Measurements from ENCODE around the gene CPB2.

CPB2 gene, protein sequence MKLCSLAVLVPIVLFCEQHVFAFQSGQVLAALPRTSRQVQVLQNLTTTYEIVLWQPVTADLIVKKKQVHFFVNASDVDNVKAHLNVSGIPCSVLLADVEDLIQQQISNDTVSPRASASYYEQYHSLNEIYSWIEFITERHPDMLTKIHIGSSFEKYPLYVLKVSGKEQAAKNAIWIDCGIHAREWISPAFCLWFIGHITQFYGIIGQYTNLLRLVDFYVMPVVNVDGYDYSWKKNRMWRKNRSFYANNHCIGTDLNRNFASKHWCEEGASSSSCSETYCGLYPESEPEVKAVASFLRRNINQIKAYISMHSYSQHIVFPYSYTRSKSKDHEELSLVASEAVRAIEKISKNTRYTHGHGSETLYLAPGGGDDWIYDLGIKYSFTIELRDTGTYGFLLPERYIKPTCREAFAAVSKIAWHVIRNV

DNA sequence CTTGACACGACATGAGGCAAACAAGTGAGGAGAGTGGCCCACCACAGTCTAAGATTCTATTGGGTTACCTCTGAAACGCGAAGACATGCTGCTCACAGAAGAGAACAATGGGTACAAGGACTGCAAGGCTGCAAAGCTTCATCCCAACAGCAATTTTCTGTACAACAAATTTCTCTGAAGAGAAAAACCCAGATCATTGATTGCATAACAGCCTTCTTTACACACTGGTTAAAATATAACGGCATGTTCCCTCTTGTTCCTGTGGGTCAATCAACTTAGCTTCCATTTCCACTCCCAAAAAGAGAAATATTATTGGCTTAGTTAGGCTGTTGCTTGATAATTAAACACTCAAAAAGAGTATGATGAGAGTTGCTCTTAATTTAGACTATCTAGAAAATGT lies at the start of gene CPB2:
Gene CPB2 (minus strand): TSS at position 166 of the 400 bp plus-strand sequence. CDS start 24 bp downstream, at position 142.
- no peak for DNase-seq (ENCODE audit: low read depth in 2 of 2)

DNA sequence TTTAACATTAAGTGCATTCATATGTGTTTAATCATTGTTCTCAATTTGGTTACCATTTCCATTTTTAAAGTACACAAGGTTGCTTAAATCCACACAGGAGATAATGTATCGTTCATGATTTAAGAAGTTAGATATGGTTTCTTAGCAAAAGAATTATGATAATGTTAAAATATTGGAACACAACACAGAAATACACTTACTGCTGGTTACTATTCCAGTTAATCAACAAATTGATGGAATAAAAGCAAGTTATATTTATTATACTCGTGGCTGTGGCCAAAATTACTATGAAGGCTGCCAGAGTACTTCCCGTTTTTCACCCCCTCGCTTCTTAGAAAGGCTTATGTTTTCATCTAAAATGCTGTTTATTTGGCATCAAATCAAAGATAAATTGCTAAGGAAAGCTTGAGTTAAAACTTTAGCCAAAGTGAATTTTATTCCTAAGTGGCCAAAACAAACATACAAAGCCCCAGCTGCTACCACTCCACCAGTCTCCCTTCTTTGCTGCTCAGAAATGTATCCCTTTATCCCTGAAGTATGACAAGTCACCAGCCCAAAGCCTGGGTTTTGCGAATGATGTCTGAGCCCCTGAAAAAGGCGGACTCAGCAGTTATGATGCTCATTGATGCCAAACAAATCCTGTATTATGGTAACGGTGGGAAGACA lies 49.4 kb upstream of the CPB2 start:
- DNase-seq (ENCODE audit: low read depth in 2 of 2) = no peak

DNA sequence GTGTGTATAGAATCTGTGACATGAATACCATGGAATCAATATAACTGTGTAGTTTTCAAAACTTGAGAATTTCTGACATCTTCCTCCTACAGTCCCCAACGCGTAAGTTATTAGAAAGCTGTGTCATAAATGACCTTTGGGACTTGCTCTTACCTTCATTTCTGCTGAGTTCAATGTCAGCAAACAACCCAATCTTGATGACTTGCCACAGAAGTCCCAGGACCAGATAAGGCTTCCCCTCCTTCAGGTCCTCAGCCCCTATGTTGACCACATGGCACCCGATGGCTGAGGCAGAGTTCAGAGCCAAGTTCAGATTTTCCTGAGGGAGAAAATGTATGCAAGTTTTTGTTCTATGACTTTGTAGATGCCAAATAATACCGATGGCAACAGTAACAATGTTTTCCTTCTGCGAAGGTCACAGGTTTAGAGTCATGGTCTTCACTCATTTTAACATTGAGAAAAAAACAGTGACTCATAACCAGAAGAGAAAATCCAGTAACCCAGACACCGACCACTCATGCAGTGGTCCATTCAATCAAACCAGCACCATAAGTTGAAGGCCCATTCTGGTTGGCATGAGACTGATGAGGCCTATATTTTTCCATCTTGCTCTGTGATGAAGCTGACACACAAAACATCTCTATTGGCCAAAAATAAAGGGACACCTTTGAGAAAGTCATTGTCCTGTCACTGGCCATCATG lies 47.9 kb upstream of the CPB2 start:
- DNase-seq (ENCODE audit: low read depth in 2 of 2) = no peak

DNA sequence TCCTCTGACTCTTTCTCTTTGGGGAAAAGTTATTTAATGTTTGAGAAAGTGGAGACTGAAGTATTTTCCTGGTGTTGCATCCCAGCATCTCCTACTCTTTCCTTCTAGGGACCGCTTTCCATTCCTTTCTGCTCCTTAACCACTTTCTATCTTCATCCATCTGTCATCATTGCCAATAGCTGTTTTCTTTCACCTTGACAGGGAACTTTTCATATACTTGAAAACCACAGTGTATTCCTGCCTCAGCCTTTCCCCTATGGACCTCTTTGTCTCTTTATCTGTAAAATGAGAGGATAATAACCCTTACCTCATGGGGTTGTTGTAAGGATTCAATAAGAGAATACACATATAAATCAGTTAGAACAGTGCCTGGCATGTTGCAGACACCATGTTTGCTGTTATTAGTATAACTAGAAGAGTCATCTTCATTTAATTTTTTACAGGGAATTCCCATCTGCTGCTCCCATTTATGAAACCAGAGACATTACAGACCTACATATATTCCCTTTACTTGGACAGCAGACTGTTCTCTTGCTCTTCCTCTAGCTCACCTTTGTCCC lies 45.4 kb upstream of the CPB2 start:
- DNase-seq (ENCODE audit: low read depth in 2 of 2) = no peak

DNA sequence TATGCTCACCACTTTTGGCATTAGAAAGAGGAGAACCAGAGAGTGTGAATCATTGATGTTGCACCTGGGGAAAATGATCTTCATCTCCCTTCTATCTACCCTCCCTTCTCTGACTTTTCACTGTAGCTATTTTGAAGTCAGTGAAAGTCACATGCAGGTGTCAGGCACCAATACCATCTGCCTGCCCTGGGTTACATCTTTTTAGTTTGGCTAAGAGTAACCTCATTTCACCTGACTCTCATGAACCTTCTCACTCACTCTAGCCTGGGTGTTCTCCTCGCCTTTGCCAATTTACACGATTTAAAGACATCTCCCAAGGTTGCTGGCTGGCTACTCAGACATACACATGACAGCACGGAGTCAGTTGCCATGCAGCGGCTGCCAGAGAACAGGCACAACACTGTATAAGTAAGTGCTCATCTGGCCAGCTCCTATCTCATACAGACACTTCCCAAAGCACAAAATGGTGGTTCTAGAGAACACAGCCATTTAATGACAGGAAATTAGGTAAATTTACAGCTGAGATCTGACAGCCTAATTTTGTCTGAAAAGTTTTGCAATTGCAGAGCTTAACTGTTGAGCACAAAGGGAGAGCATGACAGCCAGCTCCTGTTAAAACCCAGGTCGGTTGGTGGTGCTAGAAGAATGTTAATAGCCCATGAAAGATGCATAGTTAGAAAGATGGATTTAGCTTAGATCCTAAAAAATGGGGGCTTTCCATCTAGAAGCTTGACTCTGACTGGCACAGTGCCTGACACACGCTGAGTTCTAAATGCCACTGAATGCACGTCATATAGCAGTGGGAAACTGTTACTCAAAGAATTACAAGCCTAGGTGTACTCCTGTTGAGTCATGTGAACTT lies 44.7 kb upstream of the CPB2 start:
- no peak for DNase-seq (ENCODE audit: low read depth in 2 of 2)

DNA sequence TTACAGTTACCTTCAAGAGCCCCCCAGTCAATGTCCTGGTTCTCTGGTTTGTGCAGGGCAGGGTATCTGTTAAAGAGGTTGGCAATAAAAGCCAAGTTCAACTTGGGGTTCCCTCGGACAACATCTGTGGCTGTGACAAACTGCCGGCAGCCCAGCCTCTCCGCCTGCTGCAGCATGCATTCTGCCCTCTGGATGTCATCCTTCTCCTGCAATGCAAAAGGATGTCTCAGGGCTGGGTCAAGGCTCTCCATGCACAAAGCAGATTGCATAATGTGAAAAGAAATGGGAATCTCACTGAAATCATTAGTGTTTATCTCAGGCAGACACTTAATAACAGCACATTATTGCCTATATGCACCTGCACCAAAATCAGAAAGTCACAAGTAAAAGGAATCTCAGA lies 42.1 kb upstream of the CPB2 start:
- DNase-seq (ENCODE audit: low read depth in 2 of 2) = no peak

DNA sequence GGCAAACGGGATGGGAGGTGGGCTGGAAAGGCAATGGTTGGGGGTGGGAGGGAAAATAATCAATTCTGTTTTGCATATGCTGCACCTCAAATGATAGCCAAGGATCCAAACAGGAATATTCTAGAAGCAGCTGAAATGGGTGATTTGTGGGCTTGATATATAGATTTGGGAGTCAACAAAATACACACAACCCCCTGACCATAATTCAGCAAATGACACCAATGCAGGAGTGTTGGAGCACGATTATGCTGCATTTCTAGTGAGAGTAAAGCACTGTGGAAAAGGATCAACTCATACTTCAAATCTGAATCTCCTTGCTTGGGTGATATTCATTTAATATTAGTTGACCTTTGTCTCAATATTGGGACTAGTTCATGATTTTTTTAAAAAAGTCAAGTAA lies 41.1 kb upstream of the CPB2 start:
- no peak for DNase-seq (ENCODE audit: low read depth in 2 of 2)

DNA sequence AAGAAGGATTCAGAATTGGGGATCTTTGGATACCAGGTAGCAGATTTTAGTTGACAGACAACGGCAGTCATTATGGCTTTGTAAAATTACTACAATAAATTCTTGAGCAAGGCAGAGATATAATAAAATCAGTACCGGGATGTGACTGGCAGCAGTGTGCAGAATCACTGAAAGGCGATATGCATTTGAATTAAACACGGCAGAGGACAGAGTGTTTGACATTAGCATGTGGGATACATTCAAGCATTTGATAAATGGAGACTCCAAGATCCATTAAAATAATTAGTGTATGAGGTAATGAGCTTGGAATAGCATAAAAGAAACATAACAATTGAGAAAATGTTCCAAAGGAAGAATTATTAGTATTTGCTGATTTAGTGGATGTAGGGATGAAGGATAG lies 40.3 kb upstream of the CPB2 start:
- DNase-seq (ENCODE audit: low read depth in 2 of 2) = no peak

DNA sequence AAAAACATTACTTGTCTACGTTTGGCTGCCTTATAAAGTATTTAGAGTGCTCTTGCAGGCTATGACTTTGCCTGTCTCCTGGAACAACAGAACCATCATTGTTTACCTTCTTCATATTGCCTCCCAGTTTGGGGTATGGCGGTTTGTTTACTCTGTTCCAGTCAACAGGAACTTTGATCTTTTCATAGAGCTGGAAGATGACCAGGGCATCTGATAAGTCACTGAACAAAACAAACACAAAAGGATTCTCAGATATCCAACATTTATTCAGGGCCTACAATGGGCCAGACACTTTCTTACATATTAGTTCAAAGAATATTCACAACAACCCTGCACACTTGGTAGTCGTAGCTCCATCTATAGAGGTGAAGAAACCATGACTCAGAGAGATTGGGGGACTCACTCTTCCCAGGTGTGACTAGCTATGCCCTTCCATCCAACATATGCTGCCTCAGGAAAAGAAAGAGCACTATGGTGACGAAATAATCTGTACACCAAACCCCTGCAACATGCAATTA lies 38.4 kb upstream of the CPB2 start:
- no peak for DNase-seq (ENCODE audit: low read depth in 2 of 2)

DNA sequence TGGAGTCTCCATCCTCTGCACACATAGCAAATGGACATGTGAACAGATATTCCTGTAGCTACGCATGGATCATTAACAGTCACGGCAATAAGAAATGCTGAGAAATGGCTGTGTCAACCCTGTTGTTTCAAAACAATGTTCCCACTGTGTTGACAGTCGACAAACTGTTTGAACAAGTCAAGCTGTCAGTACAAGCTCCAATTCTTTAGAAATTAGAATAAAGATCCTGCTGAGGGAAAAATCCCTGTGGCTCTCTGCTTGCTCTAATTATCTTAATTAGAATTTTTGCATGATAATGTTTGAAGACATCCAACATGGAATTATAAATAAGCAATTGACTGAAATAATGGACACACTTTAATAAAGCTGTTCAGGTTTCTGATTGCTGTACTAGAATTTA lies 37.9 kb upstream of the CPB2 start:
- DNase-seq (ENCODE audit: low read depth in 2 of 2) = no peak

DNA sequence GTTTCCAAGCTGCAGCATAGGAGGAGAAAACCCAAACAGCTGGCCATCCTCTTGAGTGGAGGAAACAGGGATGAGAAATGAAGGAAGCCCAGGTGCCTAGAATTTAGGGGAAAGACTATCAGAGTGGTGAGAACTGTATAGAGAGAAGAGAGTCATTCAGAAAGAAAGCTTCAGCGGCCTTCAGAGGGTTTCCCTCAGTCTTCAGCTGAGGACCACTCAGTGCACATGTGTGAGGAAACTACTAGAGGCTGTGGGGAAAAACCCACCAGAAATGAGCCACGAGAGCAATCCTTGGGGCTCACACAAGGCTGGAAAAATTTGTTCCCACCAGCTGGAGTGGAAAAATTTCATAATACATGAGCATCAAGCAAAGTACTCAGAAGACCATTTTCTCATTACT lies 35.2 kb upstream of the CPB2 start:
- no peak for DNase-seq (ENCODE audit: low read depth in 2 of 2)

DNA sequence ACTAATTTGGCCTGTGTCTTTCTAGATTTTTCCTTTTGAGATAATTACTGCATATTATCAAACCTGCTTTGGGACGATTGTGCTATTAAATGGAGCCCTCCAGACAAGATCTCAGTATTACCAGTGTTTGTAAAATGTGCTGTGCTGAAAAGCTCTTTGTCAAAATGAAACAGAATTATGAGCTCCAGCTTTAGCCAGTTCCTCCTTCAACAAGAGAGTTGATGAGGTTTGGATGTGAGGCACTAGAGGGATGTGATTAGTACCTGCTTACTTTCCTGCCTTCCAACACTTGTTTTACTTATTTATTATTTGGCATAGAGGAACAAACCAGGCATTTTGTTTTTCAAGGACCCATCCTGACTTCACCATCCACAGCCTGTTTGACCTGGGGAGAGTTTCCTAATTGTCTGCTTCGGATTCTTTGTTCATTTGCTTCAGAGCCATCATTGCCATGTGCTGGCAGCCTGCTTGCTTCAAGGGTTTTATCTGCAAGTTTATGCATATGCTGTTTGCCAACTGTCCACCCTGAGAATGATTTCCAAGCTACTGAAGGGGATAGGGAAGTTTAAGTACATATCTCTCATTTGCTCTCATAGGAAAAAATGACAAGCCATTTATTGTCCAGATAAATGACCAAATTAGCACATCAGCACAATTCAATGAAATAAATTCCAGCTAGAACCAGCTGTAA lies 32.9 kb upstream of the CPB2 start:
- DNase-seq (ENCODE audit: low read depth in 2 of 2) = no peak

DNA sequence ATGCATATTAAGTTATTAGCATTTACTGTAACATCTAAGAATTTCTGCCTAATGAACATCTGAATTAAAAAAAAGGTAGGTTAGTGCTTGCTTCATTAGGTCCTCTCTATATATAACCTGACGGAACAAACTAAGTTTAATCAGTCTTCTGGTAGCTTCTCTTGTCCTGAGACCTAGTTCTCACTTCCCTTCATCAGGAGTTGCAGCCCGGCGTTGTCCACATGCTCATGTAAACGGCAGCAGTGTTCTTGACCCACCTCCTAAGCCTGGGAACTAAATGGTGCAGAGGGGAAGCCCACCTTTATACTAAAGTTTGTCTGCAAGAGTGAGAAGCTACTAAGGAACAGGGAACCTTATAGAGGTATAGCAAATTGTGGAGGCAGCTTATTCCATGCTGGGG lies 31.9 kb upstream of the CPB2 start:
- no peak for DNase-seq (ENCODE audit: low read depth in 2 of 2)

DNA sequence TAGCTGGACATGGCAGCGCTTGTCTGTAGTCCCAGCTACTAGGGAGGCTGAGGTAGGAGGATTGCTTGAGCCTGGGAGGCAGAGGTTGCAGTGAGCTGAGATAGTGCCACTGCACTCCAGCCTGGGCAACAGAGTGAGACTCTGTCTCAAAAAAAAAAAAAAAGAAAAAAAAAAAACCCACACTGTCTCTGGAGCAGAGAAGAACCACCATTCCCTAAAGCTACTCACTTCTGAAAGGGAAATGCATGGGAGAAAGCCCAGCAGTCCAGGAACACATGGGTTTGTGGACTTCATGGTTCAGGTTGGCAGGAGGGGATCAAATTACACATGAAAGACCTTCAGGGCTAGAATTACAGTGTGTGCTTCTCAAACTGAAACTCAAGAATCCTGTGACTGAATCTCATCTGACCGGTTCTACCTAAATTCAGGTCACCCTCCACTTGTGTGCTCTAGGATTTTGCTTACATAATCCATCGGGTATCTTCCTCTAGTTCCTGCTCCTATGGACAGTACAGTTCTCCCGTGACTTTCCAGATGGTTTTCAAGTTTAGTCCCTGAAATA lies 30.2 kb upstream of the CPB2 start:
- DNase-seq (ENCODE audit: low read depth in 2 of 2) = no peak

DNA sequence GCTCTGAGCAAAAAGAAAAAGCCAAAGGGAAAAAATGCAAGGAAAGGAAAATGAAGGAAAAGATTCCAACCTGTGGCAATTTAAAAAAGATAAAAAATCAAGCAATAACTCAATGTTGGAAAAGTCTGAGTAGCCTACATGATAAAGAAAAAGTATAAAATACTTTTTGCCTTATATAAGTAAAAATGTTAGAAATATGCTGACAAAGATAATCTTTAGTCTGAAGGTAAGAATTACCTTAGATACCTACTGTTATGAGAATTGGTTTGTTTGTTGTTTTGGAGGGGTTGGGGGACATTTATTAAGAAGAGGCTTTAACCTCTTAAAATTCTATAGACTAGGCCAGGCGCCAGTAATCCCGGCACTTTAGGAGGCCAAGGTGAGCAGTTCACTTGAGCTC lies 29.7 kb upstream of the CPB2 start:
- no peak for DNase-seq (ENCODE audit: low read depth in 2 of 2)

DNA sequence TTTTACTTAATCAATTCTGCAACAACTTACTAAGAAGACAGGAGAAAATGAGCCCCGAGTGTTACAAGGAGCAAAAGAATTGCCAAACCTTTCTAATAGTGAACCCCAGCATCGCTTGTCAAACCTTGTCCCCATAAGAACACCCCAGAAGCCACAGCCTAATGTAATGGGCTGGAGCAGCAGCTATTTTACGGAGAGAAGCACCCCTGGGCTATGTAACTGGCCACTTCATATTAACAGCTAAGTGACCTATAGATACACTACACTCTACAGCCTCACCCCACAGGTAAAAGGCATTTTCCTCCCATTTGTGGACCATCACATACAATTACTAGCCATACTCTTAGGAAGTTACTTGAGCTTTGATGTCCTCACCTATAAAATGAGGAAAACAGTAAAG lies 27.3 kb upstream of the CPB2 start:
- no peak for DNase-seq (ENCODE audit: low read depth in 2 of 2)

DNA sequence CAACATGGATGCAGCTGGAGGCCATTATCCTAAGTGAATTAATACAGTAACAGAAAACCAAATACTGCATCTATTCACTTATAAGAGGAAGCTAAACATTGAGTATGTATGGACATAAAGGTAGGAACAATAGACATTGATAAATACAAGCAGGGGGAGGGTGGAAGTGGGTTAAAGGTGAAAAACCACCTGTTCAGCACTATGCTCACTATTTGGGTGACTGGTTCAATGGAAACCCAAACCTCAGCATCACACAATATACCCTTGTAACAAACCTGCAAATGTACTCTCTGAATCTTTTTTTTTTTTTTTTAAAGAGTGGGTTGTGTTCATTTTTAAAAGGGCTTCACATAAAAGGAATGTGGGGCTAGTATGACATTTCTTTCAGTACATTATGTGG lies 26.9 kb upstream of the CPB2 start:
- DNase-seq (ENCODE audit: low read depth in 2 of 2) = no peak

DNA sequence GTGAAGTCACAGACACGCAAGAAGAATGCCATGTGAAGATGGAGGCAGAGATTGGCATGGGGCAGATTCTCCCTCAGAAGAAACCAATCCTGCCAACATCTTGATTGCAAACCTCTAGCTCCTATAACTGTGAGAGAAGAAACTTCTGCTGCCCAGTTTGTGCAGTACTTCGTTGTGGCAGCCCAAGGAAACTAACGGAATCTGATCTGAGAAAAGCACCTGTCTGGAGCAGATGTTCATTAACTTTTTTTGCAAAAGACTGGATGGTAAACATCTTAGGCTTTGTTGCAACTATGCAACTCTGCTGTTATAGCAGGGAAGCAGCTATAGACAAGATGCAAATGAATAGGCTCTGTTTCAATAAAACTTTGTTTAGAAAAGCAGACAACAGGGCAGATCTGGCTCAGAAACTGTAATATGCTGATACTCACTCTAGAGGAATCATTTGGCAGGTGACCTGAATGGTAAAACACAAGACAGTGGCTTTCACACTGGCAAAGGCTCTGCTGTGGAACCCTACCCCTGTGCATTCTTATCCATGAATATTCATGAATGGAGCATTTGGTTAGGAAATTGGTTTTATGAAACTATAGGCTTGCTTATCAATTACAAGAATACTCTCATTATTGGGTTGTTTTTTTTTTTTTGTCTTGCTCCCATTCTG lies 25.3 kb upstream of the CPB2 start:
- no peak for DNase-seq (ENCODE audit: low read depth in 2 of 2)

DNA sequence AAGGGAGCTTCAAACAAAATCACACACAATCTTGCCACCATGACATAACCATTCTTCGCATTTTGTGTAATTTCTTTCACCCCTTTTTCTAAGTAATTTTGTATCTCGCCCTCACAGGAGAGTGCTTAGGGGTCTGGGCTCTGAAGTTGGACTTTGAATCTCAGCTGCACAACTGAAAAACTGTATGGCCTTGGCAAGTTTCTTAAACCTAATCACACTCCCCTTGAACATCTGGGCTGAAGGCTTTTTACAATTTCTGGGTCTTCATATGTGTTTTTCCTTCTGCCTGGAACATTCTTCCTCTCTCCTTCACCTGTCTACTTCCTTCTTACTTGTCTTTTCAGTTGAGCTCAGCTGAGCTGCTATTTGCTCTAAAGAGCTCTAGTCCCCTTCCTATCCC lies 24.3 kb upstream of the CPB2 start:
- DNase-seq (ENCODE audit: low read depth in 2 of 2) = no peak

Measured in stimulated activated CD4-positive, alpha-beta T cell treated with anti-CD3 and anti-CD28 coated beads, Interleukin-4, amount 100 ng/mL, for 48 hours (primary cell).